Measurements from ENCODE around the gene ATPAF2.

ATPAF2 gene

DNA sequence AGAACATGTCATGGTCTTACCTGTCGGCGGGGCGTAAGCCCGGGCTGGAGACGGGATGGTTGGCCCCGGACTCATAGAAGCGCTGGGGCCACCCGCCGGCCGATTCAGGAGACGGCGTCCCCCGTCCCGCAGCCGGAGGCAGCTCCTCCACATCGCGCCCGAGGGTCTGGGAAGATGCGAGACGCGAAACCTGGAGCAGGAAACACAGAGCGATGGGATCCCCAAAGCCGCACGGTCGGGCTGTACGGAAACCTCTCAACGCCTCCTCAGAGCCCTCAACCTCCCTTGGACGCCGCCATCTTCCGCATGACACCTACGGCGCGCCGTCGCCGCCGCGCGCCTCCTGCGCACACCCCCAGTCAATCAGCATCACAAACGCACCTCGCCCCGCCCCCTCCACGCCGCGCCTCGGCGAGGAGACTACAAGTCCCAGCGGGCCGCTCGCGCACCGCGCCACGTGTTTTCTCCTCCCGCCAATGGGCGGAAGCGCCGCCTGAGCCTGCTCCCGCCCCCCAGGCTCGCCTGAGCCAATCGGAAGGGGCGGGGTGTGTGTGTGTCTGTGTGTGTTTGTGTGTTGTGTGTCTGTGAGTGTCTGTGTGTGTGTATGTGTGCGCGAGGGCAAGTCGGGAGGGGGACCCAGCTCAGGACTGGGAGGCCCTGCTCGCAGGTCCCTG, at the start of gene ATPAF2, which contains the start of gene GID4:
Gene ATPAF2 (minus strand): TSS at position 308 of the 674 bp plus-strand sequence. CDS start 155 bp downstream, at position 153.
Gene GID4 (plus strand): TSS at position 548 of the 674 bp plus-strand sequence. CDS start 57 bp downstream, at position 605.
- peak; percentile 88 for DNase-seq

DNA sequence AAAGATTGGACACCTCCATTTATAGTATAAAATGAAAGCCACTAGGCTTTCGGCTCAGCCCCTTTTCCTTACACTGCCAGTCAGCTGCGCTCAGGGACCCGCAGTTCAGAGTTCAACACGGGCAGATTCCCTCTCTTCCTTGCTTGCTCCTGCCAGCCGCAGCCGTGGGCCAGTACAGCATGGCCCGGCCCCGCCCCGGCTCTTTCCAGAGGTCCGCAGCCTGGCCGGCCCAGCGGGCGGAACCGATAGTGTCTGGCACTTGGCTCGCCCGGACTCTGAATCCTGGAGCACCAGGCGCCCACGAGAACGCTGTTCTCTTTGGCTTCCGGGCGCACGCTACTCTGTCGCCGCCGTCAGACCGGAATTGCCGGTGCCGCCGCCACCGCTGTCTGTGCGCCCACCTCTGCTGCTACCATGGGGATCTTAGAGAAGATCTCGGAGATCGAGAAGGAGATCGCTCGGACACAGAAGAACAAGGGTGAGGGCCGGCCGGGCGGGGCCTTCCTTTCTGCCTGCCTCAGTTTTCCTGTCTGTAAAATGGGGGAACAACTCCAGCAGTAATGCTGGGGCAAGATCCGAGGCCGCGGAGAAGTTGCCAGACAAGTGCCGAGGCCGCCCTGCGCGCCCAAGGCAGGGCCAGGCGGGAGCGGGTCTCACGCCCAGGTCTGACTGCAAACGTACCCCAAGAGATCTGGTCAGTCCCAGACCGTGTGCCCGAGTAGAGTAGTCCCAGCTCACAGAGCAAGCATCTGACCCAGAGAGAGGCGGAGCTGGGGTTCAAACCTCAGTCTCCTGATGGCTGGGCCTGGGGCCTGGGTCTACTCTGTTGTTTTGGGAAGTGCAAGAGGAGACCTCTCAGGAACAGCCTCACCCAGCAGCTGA, 48.9 kb upstream of the ATPAF2 start, which contains the start of gene DRG2:
Gene DRG2 (plus strand): TSS at position 339 of the 882 bp plus-strand sequence. CDS start 76 bp downstream, at position 415.
- DNase-seq = peak; percentile 3

DNA sequence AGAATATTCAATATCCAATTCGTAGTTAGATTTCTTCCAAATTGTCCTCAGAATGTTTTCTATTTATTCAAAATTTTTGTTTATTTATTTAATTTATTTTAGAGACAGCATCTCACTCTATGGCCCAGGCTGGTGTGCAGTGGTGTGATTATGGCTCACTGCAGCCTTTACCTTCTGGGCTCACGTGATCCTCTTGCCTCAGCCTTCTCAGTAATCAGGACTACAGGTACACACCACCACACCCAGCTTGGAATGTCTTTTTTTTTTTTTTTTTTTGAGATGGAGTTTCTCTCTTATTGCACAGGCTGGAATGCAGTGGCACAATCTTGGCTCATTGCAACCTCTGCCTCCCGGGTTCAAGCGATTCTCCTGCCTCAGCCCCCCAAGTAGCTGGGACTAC, 45.3 kb upstream of the ATPAF2 start:
- no peak for DNase-seq

DNA sequence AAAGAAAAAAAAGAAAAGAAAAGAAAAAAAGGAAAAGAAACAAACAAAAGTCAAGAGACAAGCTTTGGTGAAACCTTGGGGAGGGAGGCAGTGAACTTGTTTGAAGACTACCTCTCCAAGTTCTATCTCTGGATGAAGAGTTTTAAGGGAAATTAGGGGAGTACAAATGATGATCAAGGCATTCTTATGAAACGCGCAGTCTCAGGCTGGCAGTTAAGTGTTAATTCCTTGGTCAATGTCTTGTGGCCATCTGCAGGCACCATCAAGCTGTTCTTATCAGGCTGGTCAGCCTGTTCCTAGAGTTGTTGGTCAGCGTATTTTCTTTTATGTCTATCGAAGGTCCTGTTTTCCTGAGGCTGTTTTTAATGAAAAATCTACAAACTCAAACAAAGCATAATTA, 40.6 kb upstream of the ATPAF2 start:
- no peak for DNase-seq

DNA sequence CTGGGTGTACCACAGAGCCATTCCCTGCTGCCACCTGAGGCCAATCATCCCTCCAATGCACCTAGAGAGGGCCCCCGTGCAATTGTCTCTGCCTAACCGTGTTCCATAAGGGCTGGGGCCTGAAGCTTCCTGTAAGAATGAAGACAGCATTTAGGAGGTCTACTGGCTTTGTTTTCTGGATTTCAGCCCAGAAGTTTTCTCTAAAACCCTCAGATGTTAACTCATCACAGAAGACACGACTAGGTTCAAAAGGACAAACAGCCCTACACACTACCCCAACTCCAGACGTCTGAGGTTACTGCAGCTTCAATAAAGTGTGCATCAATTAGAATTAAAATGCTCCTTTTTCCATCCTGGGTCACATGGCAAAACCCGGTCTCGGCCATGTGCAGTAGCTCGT, 38.0 kb upstream of the ATPAF2 start:
- DNase-seq = no peak

DNA sequence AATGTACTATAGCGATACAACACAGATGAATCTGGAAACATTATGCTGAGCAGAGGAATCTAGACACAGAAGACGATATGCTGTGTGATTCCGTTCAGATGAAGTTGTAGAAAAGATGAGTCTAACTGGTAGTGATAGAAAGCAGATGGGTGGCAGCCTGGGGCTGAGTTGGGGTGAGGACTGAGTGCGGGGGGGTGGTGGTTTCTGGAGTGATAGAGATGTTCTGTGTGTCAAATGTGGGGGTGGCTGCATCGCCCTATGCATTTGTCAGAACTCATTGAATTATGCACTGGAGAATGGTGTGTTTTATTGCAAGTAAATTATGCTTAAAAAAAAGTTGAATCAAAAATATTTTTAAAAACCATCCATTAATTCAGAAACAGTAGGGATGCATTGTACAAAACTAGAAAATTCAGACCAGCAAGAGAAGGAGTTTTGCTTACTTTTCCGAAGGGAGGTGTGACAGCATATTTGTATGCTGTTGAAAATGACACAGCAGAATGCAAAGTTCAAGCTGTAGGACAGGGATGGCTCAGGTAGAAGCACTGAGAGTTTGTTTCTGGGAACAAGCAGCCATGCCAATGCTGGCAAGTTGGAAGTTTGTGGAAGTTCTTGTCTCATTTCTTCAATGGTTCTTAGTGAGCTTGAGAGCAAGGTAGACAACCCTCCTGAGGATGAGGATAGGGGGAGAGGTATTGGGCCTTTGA, 35.8 kb upstream of the ATPAF2 start:
- no peak for DNase-seq

DNA sequence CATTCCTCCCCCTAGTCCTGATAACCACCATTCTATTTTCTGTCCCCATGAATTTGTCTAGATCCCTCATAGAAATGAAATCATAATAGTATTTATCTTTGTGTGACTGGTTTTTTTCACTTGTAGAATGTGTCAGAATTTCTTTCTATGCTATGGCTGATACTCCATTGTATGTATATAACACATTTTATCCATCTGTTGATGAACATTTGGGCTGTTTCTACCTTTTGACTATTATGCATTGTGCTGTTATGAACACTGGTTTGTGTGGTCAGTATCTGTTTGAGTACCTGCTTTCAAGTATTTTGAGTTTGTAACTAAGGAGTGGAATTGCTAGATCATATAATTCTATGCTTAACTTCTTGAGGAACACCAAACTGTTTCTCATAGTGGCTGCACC, 32.8 kb upstream of the ATPAF2 start:
- DNase-seq = no peak

DNA sequence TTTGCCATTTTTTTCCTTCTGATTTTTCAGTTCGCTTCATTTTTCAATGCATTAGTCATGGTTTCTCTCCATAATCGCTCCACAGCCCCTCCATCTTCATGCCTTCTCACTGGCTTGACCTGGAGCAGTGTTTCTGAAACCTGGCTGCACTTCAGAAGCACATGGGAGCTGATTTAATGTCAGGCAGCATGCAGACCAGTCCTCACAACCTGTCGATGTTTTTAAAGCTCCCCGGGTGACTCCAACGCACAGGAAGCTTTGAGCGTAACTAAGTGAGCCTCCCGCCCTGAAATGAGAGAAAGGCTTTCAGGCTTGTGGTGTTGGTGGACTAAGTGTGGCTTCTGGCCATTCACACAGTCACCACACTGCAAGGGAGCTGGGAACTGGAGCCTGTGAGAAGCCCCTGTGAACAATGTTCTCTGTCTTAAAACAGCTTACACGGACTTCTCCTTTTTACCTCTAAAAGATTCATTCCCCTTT, 31.9 kb upstream of the ATPAF2 start:
- DNase-seq = no peak

DNA sequence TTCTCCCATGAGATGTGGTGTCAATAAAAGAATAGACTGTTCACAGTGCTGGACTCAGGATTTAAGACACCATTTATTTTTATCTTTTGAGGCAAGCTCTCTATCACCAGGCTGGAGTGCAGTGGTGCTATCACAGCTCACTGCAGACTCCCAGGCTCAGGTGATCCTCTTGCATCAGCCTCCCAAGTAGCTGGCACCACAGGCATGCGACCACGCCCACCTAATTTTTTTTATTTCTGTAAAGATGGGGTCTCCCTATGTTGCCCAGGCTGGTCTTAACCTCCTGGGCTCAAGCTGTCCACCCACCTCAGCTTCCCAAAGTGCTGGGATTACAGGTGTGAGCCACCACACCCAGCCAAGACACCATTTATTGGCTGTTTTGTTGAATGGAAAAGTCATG, 30.1 kb upstream of the ATPAF2 start:
- no peak for DNase-seq

DNA sequence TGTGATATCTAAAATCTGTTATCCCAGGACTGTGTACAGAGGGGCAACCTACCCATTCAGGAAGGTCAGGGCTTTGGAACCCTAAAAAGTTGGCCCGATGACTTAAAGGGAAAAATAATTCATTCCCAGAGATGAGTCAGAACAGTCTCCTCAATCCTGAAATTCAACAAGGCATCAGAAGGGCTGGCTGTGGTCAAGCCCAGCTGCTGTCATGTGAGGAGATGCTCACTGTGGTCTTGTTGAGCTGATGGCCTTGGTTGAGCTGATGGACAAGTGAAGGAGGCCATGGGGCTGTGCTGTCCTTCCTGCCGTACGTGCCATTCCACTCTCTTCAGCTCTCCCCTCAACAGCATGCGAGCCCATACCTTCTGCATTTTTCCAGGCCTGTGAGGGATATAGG, 27.9 kb upstream of the ATPAF2 start:
- no peak for DNase-seq

DNA sequence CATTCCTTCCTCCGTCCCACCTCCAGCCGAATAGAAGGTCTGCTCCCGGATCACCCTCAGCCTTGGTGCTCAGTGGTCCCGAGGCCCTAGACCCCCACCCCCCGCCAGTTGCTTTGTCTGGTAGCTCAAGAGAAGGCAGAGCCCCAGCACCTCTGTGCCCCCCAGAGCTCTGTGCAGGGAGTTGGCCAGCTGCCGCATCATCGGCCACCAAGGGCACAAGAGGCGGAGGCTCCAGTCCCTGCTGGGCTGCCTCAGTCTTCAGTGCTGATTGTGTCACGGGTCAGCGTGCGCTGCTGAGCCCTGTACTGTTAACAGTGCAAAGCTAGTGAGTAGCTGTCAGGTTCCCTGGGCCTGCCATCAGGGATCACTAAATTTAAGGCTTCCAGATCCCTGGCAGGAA, 26.6 kb upstream of the ATPAF2 start:
- no peak for DNase-seq

DNA sequence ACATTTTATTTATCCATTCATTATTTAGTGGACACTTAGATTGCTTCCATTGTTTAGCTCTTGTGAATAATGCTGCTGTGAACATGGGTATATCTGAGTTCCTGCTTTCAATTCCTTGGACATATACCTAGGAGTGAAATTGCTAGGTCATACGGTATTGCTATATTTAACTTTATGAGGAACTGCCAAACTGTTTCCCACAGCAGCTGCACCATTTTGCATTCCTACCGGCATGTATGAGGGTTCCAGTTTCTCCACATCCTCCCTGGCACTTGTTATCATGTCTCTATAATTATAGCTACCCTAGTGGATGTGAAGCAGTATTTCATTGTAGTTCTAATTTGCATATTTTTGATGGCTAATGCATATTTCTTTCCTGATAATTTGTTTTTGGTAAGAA, 25.1 kb upstream of the ATPAF2 start:
- no peak for DNase-seq

DNA sequence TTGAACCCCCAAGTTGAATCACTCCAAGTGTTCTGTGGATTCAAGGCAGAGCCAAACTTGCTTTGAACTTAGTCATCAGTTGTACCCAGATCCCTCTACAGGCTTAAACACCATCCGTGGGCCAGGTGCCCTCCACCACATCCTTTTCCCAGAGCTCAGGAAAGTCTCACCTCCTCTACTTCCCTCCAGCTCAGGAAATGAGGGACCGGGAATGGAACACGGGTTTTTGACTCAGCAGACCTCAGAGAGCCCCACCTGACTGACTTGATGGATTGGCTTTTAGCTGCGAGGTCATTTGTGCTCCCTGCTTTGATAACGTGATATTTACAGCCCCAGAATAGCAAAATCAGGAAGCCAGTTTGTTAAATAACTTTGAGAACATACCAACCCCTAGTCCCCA, 20.3 kb upstream of the ATPAF2 start:
- no peak for DNase-seq

DNA sequence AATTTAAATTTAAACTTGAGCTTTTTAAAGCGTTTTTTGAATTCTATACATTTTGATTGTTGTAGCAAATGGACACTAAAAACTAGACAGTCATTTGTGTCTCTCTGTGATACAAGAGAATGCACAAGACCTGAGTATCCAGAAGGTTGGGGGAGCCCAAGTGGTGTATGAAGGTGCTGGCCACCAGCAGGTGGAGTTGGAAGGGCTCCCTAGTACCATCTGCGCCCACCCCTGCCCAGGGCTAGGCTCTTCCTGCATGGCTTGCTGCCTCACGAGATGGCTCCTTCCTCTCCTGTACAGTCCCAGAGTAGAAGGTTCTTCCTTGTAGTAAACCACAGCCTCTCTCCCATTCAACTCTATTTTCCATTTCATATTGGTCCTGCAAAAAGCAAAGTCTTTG, 17.2 kb upstream of the ATPAF2 start:
- DNase-seq = no peak

DNA sequence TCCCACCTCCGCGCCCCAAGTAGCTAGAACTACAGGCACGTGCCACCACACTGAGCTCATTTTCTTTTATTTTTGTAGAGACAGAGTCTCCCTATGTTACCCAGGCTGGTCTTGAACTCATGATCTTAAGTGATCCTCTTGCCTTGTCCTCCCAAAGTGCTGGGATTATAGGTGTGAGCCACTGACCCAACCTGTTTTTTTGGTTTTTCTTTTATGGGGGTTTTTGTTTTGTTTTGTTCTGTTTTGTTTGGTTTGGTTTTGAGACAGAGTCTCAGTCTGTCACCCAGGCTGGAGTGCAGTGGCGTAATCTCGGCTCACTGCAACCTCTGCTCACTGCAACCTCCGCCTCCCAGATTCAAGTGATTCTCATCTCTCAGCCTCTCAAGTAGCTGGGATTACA, 16.6 kb upstream of the ATPAF2 start:
- no peak for DNase-seq

DNA sequence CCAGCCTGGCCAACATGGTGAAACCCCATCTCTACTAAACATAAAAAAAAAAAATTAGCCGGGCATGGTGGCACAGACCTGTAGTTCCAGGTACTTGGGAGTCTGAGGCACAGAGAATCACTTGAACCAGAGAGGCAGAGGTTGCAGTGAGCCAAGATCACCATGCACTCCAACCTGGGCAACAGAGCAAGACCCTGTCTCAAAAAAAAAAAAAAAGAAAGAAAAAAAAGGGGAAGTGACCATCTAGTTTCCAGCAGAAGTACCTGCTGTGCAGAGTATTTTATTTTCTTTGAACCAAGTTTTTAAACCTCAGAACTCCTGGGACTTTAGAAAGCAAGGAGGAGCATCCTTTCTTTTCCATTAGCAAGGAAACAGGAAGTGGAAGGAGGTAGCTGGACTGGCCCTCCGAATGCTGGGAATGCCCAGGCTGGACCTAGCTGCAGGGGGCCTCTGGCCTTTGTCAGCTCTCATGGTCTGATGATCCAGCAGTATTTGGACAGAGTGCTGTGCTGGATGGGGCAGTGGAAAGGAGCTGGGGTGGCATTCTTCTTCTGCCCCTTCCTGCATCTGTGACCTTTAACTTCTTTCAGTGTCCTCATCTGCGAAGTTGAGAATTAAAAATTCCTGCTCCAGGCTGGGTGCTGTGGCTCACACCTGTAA, 6.9 kb upstream of the ATPAF2 start:
- DNase-seq = no peak

DNA sequence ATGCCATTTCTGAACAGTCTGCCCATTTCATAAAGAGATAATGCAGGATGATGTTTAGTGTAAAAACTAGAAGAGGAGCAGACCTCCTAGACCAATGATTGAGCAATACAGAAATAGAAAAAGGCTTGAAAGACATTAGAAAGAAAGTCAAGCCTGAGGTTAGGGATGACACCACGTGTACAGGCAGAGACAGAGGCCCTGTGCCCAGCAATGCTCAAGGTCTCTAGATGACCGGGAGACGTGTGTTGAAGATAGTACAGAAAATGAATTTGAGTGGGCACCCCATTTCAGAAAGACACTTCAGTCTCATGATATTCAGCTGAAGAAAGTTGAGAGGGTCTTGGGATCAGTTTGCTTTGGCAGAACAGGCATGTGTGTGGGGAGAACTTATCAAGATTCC, 5.6 kb upstream of the ATPAF2 start:
- no peak for DNase-seq

DNA sequence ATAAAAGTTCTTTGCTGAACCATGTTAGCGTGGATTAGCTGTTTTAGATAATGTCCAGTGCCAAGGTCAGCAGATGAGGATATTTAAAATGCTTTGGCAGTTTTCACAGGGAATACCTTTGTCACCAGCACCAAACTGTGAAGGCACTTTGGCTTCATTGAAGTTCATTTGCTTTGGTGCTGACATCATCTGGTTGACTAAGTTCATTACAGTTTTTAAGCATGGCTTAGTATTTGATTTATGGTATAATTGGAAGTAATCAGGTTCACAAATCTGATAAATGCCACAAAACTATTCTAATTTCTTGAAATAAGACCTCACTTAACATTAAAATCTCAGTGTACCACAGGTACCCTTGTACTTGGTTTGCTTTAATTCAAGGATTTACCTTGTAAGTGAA, 4.5 kb upstream of the ATPAF2 start:
- DNase-seq = no peak

DNA sequence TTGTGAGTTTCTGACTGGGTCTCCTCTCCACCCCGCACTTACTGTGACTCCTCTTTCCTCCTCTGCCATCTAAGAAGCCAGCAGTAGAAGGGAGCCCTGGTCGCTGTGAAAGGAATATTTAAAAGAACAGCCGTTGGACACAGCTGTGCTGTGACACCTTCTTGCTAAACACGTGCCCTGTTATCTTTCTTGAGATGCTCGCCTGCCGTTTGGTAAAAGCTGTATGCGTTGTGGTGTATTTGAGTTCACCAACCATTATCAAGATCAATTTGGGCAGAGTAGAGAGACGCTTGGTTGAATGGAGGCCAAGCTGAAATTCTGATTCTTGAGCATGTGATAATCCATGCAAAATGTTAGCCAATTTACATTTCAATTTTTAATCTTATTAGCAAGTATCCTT, 4.0 kb upstream of the ATPAF2 start:
- no peak for DNase-seq

DNA sequence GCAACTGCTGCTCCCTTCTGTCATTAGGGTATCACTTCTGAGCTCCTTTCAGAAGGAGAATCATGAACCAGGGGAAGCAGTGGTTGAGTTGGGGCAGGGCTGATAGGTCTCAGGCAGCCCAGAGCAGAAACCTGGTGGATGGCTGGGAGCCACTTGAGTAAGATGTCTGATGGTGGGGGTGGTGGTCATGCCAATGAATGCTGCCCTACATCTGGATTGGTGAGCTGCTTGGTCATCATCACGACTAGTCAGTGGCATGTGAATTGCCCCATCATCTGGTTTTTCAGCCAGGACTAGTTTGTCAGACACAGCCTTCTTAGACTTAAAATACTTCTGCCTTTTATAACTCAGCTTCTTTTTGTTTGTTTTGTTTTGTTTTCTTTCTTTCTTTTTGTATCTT, 2.8 kb upstream of the ATPAF2 start:
- DNase-seq = no peak

DNA sequence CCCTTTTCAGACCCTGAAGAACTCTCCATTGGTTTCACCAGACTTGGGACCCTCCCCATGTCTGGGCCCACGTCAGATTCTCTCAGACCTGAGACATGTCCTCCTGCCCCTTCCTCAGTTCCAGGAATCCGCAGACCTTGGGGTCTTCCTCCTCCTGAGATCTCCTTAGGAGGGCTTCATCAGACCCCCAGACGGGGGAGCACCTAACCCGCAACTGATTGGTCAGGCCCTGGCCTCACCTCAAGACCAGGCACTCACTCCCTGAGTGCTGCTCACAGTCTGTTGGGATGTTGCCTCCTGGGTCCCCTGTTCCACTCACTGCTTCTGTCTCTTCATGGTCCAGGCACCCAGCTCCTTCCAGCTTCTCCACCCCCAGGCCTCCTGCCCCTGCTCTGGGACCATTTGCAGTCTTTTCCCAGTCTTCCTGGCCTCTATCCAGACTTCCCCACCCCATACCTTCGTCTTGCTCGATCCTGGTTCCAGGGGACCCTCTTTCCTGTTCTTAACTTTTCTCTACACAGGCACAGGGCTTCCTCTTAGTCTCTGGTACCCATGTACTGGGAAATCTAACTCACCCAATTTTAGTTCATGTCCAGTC, 1.4 kb upstream of the ATPAF2 start:
- DNase-seq = no peak

DNA sequence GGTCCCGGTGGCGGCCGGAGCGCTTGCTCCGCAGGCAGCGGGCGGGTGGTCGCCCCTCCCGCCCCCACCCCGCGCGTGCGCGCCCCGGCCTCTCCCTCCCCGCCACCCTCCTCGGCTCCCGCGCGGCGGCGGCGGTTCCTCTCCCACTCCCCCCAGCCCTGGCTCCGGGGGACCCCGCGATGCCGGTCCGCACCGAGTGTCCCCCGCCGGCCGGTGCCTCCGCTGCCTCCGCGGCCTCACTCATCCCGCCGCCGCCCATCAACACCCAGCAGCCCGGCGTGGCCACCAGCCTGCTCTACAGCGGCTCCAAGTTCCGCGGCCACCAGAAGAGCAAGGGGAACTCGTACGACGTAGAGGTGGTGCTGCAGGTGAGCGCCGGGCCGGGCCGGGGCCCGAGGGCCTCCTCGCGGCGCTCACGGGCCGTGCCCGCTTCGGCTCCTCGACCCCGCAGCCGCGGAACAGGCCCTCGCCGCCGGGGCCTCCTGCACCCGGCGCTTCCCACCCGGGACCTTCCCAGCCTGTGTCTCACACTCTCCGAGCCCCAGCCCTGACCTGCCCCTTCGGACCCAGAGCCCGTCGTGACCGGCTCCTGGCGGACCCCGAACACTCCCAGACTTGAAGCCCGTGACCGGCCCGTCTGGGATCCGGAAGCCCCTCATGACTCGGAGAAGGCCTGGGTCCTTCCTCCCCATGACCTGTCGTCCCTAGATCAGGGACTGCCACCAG, 730 bp upstream of the ATPAF2 start:
- DNase-seq = no peak

Measured in NCI-H187 treated with DMSO at 0.1 percent for 48 hours (cell line).